A549 (cell line): ENCODE data around the gene RIMBP2. TPM values are rescaled to one million over a fixed set of nuclear protein-coding genes. Genes with fewer than 3 reads are reported as not detected.

ENCODE experiments used
- ATAC-seq, 2 experiments: fragments of 200-7000 bp in 1 of 2; fragments of >200 bp in 1 of 2; cut with Nextera tagmentation in 1 of 2; cut with Tn5 transposase in 1 of 2; 3 replicates each; pipeline versions ENCODE4 v1.8.0 to v1.9.1; 2018 to 2020; ENCODE audit warnings: mild to moderate bottlenecking in 1 of 2, moderate library complexity in 1 of 2
- CTCF ChIA-PET: fragments of 300-600 bp; sonication (Branson Sonifier 250); formaldehyde crosslinking; extraction: SDS; loops from one replicate; lab custom pipeline; 2021; ENCODE audit warnings: antibody characterized with exemption, inconsistent platforms; lab: Yijun Ruan, JAX
- POLR2A ChIA-PET: fragments of 350-600 bp; formaldehyde crosslinking; extraction: SDS; loops from one replicate; lab custom pipeline; 2021; ENCODE audit warnings: antibody characterized with exemption, inconsistent platforms; lab: Yijun Ruan, JAX
- DNase-seq, 2 experiments: peaks; one replicate each; pipeline versions ENCODE4 v3.0.0 to v3.0.0-alpha.2; 2011 to 2016; ENCODE audit warnings: low read depth in 1 of 2, low spot score in 1 of 2
- FAIRE-seq: peaks from 2 replicates; lab custom pipeline; 2011; peaks lifted over from hg19 to GRCh38; lab: Jason Lieb, UNC
- H3K27ac ChIP-seq, 2 experiments: fragments of >200 bp; sonication (Bioruptor Twin); formaldehyde crosslinking; 3 replicates each; pipeline ENCODE4 v1.5.1; 2016 to 2017
- H3K4me1 ChIP-seq: fragments of >200 bp; sonication (Bioruptor Twin); formaldehyde crosslinking; 3 replicates; pipeline ENCODE4 v1.6.1; 2016
- H3K4me2 ChIP-seq: fragments of >200 bp; sonication (Bioruptor Twin); formaldehyde crosslinking; 3 replicates; pipeline ENCODE4 v1.6.1; 2016
- H3K4me3 ChIP-seq: fragments of >200 bp; sonication (Bioruptor Twin); formaldehyde crosslinking; 3 replicates; pipeline ENCODE4 v1.5.1; 2016
- H3K9me3 ChIP-seq: fragments of >200 bp; sonication (Bioruptor Twin); formaldehyde crosslinking; 3 replicates; pipeline ENCODE4 v1.6.1; 2016
- BHLHE40 ChIP-seq: IDR thresholded peaks from 2 replicates; pipeline ENCODE4 v1.6.1; 2012; ENCODE audit warnings: low read depth, low read length, inconsistent platforms
- CEBPB ChIP-seq, 2 experiments: fragments of >200 bp in 1 of 2; sonication (Bioruptor Twin) in 1 of 2; formaldehyde crosslinking in 1 of 2; IDR thresholded peaks; 2 replicates each; pipeline ENCODE4 v1.6.1; 2012 to 2016
- CHD2 ChIP-seq: fragments of 150-350 bp; IDR thresholded peaks from 2 replicates; pipeline ENCODE4 v1.6.1; 2014; ENCODE audit warnings: low read length; ENCODE audit not compliant: partially characterized antibody
- EHMT2 ChIP-seq: fragments of 200-600 bp; sonication (generic); IDR thresholded peaks from 2 replicates; pipeline ENCODE4 v1.6.1; 2016; ENCODE audit warnings: antibody characterized with exemption, low read depth, mild to moderate bottlenecking, moderate library complexity
- EP300 ChIP-seq, 2 experiments: fragments of >200 bp; sonication (Bioruptor Twin); formaldehyde crosslinking; IDR thresholded peaks; 2 replicates in 1 of 2; 3 replicates in 1 of 2; pipeline ENCODE4 v1.6.1; 2016 to 2017
- ESRRA ChIP-seq: fragments of 150-350 bp; IDR thresholded peaks from 2 replicates; pipeline ENCODE4 v1.6.1; 2014; ENCODE audit warnings: mild to moderate bottlenecking, low read length, borderline replicate concordance
- FOSL2 ChIP-seq, 2 experiments: fragments of 450-650 bp in 1 of 2; fragments of >200 bp in 1 of 2; sonication (Bioruptor Twin) in 1 of 2; formaldehyde crosslinking; IDR thresholded peaks; 2 replicates each; pipeline versions ENCODE4 v1.5.0 to v1.6.1; 2016 to 2020; ENCODE audit warnings: mild to moderate bottlenecking in 1 of 2, moderate library complexity in 1 of 2
- GATA3 ChIP-seq: IDR thresholded peaks from 2 replicates; pipeline ENCODE4 v1.6.1; 2012; ENCODE audit warnings: borderline replicate concordance
- HOXB5 ChIP-seq: fragments of 250-450 bp; sonication (Bioruptor Pico); IDR thresholded peaks from 2 replicates; pipeline ENCODE4 v1.5.0; 2020; ENCODE audit warnings: mild to moderate bottlenecking, moderate library complexity
- JUN ChIP-seq, 2 experiments: fragments of >200 bp; sonication (Bioruptor Twin); formaldehyde crosslinking; IDR thresholded peaks; 2 replicates in 1 of 2; 3 replicates in 1 of 2; pipeline ENCODE4 v1.6.1; 2016 to 2017
- MAFK ChIP-seq: fragments of 450-650 bp; IDR thresholded peaks from 2 replicates; pipeline ENCODE4 v1.6.1; 2014; ENCODE audit not compliant: partially characterized antibody
- MAX ChIP-seq: IDR thresholded peaks from 2 replicates; pipeline ENCODE4 v1.6.1; 2012
- PHF8 ChIP-seq: fragments of 200-600 bp; sonication (generic); IDR thresholded peaks from 2 replicates; pipeline ENCODE4 v1.6.1; 2016; ENCODE audit warnings: low read depth, mild to moderate bottlenecking, antibody characterized with exemption, moderate library complexity, borderline replicate concordance
- POLR2A ChIP-seq: IDR thresholded peaks from 2 replicates; pipeline ENCODE4 v1.6.1; 2012; ENCODE audit warnings: mild to moderate bottlenecking, low read length
- RAD21 ChIP-seq, 2 experiments: fragments of >200 bp in 1 of 2; sonication (Bioruptor Twin) in 1 of 2; formaldehyde crosslinking in 1 of 2; IDR thresholded peaks in 1 of 2; conservative IDR thresholded peaks in 1 of 2; 2 replicates in 1 of 2; 3 replicates in 1 of 2; pipeline ENCODE4 v1.6.1; 2012 to 2018; ENCODE audit warnings: inconsistent platforms in 1 of 2
- RCOR1 ChIP-seq: fragments of 150-350 bp; IDR thresholded peaks from 2 replicates; pipeline ENCODE4 v1.6.1; 2014; ENCODE audit warnings: antibody characterized with exemption, low read length, low read depth
- REST ChIP-seq: fragments of 200-600 bp; sonication (generic); IDR thresholded peaks from 2 replicates; pipeline ENCODE4 v1.6.1; 2016; ENCODE audit warnings: antibody characterized with exemption, mild to moderate bottlenecking, moderate library complexity
- SREBF2 ChIP-seq: fragments of 450-650 bp; IDR thresholded peaks from 2 replicates; pipeline ENCODE4 v1.6.1; 2014; ENCODE audit warnings: mild to moderate bottlenecking, moderate library complexity
- ZC3H11A ChIP-seq: fragments of 450-650 bp; IDR thresholded peaks from 2 replicates; pipeline ENCODE4 v1.6.1; 2014; ENCODE audit warnings: antibody characterized with exemption, mild to moderate bottlenecking
- ZFP36 ChIP-seq: fragments of 450-650 bp; IDR thresholded peaks from 2 replicates; pipeline ENCODE4 v1.6.1; 2014; ENCODE audit warnings: borderline replicate concordance; ENCODE audit not compliant: partially characterized antibody
- WGBS: methylation state at CpG from one replicate; pipeline ENCODE4 v1.1.6; 2017; ENCODE audit errors: missing lambda C conversion rate; 5-methylcytosine and 5-hydroxymethylcytosine counted together
- polyA plus RNA-seq, 4 experiments: library from polyadenylated mRNA; depleted of rRNA in 3 of 4; stranded (reverse); fragments of >200 nt; fragmentation: RNase III in 1 of 4; extraction: RNeasy Plus Mini Kit Qiagen cat#74134 plus additional on column Dnase treatment in 1 of 4; gene quantifications; 2 replicates in 3 of 4; 3 replicates in 1 of 4; pipeline ENCODE4 v1.2.3, GENCODE V29; 2011 to 2017
- TF ChIP-seq, protein P1 (sequence below): fragments of 450-650 bp; IDR thresholded peaks from 2 replicates; pipeline ENCODE4 v1.6.1; 2014; ENCODE audit warnings: antibody characterized with exemption
- TF ChIP-seq, protein P2 (sequence below): fragments of 150-350 bp; IDR thresholded peaks from 2 replicates; pipeline ENCODE4 v1.6.1; 2014; ENCODE audit warnings: low read depth, mild to moderate bottlenecking, low read length
- TF ChIP-seq, protein P3 (sequence below): fragments of 250-450 bp; sonication (Bioruptor Pico); IDR thresholded peaks from 2 replicates; pipeline ENCODE4 v1.5.0; 2021; ENCODE audit warnings: mild to moderate bottlenecking, moderate library complexity, borderline replicate concordance

Gene RIMBP2
- polyA plus RNA-seq, 2 of the 4 experiments (the other 2 are of a cell fraction) = not detected

GRCh38 chr12:130367003-130367402, 349.1 kb downstream of the RIMBP2 start:
- CTCF ChIA-PET = no interaction called here
- FAIRE-seq (no peak), DNase-seq (no peak), ATAC-seq (no peak)
- Histone ChIP-seq H3K4me1 (no peaks in the 10 kb centered on the region), H3K4me3 (no peak overlapping the region), H3K9me3 (no peaks in the 10 kb centered on the region), H3K4me2 (no peak overlapping the region), H3K27ac (no peak overlapping the region)
- 4% methylated on average over 2 of the region's 2 CpGs for WGBS
- POLR2A ChIA-PET = no interaction called here
- TF ChIP-seq MAX = no peak
- no peak for TF ChIP-seq JUN (IDR thresholded peaks at IDR 0.05)
- TF ChIP-seq CHD2 = no peak
- TF ChIP-seq ZC3H11A = no peak
- no peak for TF ChIP-seq FOSL2 (IDR thresholded peaks at IDR 0.05)
- TF ChIP-seq FOSL2 (CRISPR knock-in tag; IDR thresholded peaks at IDR 0.05) = no peak
- no peak for TF ChIP-seq SREBF2
- TF ChIP-seq HOXB5 (CRISPR knock-in tag) = no peak
- TF ChIP-seq, protein P1, sequence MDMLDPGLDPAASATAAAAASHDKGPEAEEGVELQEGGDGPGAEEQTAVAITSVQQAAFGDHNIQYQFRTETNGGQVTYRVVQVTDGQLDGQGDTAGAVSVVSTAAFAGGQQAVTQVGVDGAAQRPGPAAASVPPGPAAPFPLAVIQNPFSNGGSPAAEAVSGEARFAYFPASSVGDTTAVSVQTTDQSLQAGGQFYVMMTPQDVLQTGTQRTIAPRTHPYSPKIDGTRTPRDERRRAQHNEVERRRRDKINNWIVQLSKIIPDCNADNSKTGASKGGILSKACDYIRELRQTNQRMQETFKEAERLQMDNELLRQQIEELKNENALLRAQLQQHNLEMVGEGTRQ = no peak
- TF ChIP-seq RAD21 (conservative IDR thresholded peaks at IDR 0.05 in 1 of 2, IDR thresholded peaks at IDR 0.05 in 1 of 2) = no peak
- no peak for TF ChIP-seq MAFK
- TF ChIP-seq ZFP36 = no peak
- TF ChIP-seq, protein P2, sequence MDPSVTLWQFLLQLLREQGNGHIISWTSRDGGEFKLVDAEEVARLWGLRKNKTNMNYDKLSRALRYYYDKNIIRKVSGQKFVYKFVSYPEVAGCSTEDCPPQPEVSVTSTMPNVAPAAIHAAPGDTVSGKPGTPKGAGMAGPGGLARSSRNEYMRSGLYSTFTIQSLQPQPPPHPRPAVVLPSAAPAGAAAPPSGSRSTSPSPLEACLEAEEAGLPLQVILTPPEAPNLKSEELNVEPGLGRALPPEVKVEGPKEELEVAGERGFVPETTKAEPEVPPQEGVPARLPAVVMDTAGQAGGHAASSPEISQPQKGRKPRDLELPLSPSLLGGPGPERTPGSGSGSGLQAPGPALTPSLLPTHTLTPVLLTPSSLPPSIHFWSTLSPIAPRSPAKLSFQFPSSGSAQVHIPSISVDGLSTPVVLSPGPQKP = no peak
- TF ChIP-seq ESRRA = no peak
- TF ChIP-seq EP300 (IDR thresholded peaks at IDR 0.05) = no peak
- no peak for TF ChIP-seq PHF8
- TF ChIP-seq POLR2A = no peak

DNA sequence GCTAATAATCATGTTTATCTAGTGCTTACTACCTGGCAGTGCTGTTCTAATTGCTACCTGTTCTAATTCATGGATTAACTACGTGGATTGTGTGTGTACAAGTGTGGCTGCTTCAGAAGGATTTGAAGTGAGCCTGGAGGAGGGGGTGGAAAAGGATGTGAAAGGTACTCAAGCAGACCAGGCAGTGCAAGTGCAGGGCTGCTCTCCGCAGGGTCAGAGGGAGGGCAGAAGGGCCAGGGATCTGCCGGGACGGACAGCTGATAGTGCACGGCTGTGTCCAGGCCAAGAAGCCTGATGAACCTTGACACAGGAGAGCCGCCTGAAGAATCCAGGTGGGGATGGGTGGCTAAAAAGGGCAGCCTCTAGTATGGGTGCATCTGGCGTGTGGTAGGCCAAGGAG, 349.9 kb downstream of the RIMBP2 start:
- no peak for DNase-seq
- Histone ChIP-seq H3K9me3 (no peaks in the 10 kb centered on the region), H3K4me1 (no peaks in the 10 kb centered on the region), H3K4me2 (no peak overlapping the region), H3K4me3 (no peak overlapping the region), H3K27ac (no peak overlapping the region)
- no peak for ATAC-seq
- TF ChIP-seq HOXB5 (CRISPR knock-in tag) (no peak), MAFK (no peak), BHLHE40 (no peak), EHMT2 (no peak)
- ChIA-PET POLR2A (no interaction called here), CTCF (no interaction called here)
- WGBS = 29% methylated on average over 7 of the region's 7 CpGs
- no peak for FAIRE-seq

GRCh38 chr12:130364578-130364977, 351.5 kb downstream of the RIMBP2 start:
- DNase-seq (no peak), FAIRE-seq (no peak), ATAC-seq (no peak)
- no peaks in the 10 kb centered on the region for H3K4me1 ChIP-seq
- H3K4me2 ChIP-seq = no peak overlapping the region
- no peaks in the 10 kb centered on the region for H3K9me3 ChIP-seq
- ChIA-PET CTCF (no interaction called here), POLR2A (no interaction called here)
- WGBS = 5% methylated on average over 2 of the region's 2 CpGs
- H3K4me3 ChIP-seq = no peak overlapping the region
- no peak overlapping the region for H3K27ac ChIP-seq
- TF ChIP-seq MAX (no peak), CEBPB (IDR thresholded peaks at IDR 0.05) (no peak), RCOR1 (no peak), GATA3 (no peak), REST (no peak)
- TF ChIP-seq, protein P3, sequence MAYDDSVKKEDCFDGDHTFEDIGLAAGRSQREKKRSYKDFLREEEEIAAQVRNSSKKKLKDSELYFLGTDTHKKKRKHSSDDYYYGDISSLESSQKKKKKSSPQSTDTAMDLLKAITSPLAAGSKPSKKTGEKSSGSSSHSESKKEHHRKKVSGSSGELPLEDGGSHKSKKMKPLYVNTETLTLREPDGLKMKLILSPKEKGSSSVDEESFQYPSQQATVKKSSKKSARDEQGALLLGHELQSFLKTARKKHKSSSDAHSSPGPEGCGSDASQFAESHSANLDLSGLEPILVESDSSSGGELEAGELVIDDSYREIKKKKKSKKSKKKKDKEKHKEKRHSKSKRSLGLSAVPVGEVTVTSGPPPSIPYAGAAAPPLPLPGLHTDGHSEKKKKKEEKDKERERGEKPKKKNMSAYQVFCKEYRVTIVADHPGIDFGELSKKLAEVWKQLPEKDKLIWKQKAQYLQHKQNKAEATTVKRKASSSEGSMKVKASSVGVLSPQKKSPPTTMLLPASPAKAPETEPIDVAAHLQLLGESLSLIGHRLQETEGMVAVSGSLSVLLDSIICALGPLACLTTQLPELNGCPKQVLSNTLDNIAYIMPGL (CRISPR knock-in tag) = no peak
- TF ChIP-seq, all 56 proteins: peak for 0
